ENCODE measurements around the gene KDM4C.

The KDM4C gene

DNA sequence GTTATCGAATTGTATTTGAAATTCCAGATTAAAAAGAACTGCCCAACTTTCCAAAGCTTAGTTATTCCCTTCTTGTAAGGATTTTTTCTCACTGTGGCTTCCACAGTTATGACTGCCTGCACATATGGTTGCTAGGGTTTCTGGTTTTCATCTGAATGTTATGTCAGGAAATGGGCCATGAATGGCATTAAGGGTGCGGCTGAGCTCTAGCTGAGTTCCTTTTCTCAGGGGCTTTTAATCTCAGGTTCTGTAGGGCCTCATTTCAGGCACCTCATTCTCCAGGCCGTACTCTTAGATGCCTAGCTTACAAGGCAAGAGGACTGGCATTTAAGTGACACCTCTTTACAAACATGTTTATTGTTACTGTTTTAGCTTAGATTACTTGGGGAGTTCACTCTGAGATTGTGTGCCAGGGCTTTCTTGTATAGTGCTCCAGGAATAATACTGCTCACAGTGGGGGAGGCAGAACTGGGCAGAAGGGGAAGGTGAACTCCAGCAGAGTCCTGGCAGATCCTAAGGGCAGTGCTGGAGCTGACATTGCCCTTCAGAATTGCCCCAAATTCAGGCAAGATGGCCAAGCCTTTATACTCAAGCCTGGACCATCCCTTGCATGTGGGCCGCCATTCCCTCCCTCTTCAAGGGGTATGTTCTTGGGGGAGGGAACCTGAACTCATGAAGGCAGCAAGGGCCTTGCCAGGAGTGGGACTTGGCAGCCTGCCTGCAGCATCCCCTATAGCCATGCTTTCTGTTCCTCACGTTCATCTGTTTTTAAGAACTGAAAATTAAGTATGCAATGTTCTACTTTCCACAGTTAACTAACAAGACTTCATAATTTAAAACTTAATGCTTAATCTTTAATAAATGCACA lies 111.5 kb downstream of the KDM4C start:
- no peak for DNase-seq (ENCODE audit: low read depth in 2 of 2)

DNA sequence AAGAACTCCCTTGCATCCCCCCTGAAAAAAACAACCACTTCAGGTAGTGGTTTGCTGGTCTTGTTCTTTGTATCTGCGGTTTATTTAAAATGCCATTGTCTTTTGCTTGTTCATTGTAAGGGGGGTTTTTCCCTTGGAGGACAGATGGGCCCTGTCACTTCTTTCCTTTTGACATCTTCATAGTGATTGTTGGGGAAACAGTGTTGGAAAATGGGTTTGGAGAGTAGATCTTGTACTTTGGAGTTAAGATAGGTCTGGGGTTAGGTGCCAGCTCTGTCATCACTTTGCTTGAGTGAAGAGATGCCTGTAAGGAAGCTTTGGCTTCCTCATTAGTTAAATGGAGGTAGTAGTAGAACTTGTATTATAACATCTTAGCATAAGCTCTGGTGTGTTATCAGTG lies 112.4 kb downstream of the KDM4C start:
- no peak for DNase-seq (ENCODE audit: low read depth in 2 of 2)

DNA sequence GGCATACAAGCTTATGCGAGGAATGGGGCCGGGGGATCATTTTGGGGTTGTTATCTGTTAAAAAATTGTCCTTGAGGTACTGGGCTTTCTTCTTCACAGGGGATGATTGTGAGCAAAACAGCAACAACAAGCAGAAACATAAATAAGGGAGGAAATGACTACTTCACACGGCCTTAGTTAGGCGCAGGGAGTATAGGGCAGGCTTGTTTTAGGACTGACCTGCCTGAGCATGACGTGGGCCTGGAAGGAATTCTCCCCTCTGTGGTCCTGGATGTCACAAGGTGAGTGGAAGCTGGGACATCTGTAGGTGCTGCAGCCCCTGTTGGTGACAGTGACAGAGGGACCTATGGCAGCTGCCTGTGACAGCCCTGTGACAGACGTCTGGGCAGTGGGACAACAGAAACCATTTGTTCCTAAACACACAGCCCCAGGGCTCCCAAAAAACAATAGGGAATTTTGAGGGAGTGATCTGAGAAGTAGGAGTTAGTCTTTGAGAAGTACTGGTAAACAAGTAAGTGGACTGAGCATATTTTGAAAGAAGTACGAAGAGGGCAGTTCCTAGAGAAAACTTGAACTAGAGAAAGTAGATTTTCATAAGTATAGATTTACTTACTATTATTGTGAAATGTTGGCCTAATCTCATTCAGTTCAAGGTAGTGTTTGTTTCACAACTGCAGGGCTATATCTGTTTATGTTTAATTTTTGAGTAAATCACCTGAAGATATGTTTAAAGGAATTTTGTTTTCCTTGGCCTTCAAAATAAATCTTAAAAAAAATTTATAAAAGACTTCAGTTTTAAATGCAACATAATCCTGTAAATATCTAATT lies 113.1 kb downstream of the KDM4C start:
- DNase-seq (ENCODE audit: low read depth in 2 of 2): no peak

DNA sequence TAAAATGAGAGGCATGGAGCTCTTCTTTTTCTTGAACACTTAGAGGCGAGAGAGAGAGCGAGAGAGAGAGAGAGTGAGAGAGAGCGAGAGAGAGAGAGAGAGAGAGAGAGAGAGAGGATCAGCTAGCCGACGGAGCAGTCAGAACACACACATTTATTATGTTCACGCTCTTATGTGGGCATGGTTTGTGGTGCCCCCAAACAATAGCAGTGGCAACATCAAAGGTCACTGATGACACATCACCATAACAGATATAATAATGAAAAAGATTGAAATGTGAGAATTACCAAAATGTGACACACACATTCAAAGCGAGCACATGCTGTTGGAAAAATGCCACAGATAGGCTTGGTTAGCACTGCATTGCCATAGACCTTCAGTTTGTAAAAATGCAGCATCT lies 116.1 kb downstream of the KDM4C start:
- DNase-seq (ENCODE audit: low read depth in 2 of 2): peak in 1 of 2 donors; percentile 3

DNA sequence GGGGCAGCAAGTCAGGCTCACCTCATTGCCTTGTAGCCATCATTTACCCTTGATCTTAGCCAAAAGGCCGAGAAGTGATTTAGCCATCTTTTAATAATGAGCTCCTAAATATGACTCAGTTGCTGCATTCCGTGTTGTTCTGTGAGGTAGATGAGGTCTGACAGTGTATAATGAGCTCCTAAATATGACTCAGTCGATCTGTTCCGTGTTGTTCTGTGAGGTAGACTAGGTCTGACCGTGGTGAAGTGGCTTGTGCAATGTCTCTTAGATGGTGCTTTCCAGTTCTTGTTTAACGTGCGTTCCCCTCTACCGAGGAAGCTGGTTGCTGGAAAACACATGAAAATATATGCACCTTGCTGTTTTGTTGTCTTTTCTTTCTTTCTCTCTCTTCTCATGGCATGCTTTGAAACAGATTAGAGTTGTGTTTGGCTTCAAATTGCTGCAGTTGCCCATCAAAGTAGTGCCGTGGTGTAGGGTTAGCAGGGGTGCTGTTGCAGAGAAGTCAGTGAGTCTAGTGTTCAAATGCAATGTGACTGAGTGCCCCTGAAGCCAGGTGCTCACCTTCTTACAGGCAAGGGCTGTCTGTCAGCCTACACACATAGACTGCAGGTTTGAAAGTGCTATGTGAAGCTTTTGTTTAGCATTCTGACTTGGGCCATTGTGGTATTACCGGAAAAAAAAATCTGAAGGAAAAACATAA lies 118.6 kb downstream of the KDM4C start:
- DNase-seq (ENCODE audit: low read depth in 2 of 2): no peak

DNA sequence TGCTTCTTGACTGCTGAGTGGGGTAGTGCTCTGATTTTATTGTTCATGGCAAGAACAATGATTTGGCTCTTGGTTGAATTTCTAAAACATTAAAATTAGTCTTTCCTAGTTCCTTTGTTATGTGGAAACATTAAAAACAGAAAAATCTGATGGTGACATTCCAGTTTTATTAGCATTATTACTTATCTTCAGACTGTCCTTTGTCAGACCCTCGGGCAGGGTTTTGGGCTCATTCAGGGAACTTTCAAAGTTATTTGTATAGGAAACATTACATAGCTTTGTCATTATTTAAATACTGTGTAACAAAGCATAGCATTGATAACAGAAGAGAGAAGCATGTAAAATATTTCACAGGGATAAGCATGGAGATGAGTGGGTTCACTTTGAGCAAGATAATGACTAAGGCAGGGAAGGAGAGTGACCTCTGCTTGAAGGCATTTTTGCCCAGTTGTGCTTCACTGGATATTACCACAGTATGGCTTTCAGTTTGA lies 119.9 kb downstream of the KDM4C start:
- DNase-seq (ENCODE audit: low read depth in 2 of 2): no peak

DNA sequence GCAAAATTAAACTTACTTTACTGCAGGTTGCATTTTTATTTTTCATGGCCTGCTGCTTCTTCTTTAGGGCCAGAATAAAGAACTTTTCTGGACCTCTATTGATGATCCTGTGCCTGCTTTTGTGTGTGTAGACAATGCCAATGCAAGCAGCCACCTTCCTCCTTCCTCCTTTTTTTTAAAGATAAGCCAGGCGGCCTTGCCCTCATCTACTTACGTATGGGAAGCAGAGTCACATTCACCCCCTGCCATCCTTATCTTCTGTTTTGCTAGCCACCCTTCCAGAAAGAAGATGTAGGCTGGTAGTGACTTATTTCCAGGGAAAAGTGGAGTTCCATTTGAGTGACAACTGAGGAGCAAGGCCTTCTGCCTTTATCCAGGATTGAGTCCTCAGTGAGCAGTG lies 122.9 kb downstream of the KDM4C start:
- DNase-seq (ENCODE audit: low read depth in 2 of 2): no peak

DNA sequence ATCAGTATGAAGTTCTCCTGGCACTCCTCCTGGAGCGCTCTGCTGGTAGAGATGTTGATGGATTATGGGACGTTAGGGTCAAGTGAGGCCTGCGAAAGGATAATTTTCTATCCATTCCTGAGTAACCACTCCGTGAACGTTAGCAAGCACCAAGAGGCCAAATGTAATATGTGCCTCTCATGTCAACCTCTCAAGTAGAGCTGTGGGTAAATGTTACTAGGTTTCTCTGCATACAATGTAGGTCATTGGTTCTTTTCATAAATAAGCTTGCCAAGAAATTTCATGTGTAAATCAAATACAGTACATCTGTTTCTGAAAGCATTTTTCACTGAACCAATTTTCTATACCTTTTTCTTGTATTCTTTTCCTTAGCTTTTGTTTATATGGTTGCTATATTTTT lies 126.3 kb downstream of the KDM4C start:
- DNase-seq (ENCODE audit: low read depth in 2 of 2): no peak

DNA sequence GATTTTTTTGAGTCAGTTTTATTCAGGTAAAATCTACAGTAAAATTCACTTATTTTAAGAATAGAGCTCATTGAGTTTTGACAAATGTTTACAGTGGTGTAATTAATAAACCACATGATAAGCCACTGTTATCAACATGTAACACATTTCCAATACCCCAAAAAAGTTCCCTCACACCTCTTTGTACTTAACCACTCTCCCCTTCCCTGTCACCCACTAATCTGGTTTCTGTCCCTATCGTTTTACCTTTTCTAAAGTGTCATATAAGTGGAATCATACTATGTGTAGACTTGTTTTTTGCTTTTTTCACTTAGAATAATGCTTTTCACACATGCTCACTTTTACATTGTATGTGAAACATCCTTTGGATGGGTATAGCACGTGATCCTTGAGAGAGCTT lies 127.2 kb downstream of the KDM4C start:
- no peak for DNase-seq (ENCODE audit: low read depth in 2 of 2)

DNA sequence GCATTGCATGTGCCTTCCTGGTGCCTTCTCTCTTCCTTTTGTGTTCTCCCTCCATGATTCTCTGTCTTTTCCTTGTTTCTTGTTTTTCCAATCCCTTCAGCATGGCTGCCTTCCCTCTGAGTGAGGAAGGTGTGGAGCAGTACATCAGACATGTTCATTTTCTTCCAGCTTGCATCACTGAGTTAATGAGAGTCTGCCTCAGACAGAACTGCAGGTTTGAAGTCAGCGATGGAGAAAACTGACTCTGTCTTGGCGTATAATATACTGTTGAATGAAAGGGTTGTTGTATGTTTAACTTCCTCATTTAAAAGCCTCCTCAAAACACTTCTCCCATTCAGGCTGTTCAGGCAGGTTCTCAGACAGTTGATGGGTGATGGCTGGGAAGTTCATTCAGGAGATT lies 129.3 kb downstream of the KDM4C start:
- DNase-seq (ENCODE audit: low read depth in 2 of 2): no peak

DNA sequence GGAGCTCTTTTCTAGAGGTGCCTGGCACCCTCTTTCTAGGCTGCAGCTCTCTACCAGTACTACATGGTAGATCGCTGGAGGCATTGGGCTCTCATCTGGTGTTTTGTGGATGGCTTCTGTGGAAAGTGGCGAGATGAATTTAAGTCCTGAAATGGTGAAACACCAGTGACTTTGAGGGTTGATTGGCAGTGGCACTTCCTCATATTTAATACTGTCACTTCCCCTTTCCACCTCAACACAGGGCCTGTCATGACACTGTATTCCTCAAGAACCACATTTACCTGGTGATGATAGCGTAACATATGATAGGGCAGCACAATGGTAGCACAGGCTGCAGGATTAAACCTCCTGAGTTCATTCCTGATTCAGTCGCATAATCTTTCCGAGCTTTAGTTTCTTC lies 132.1 kb downstream of the KDM4C start:
- no peak for DNase-seq (ENCODE audit: low read depth in 2 of 2)

DNA sequence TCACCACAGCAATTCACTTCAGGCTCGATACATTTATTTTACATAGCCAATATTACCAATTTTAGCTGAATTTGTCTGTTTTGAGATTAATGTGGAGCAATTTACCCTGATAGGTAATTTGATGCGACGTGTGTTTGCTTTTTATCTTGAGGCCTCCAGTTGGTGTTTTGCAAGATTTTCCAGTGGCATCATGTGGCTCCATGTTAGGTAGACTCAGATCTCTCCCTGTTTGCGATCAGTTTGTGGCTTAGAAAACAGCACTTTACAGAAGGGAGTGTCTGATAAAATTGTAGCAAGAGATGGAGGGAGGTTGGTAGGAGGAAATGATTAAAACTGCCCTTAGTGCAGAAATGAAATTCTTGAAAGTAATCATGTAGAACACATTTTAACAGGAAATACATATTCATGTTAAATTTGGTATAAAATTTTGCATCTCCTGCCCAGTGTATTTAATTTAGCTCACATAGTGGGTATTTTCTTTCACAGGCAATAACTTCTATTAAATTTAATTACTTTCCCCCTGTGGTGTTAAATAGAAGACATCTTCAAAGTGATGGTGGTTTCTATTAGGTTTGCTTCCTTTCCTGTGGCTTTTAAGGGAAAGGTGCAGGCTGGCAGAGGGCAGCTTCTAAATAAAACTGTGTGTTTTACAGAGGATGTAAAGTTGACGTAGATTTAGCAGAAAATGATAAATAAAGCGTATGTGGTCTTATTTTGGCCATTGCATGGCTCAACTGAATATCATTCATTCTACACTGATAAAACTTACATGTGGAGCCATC lies 135.8 kb downstream of the KDM4C start:
- DNase-seq (ENCODE audit: low read depth in 2 of 2): no peak

DNA sequence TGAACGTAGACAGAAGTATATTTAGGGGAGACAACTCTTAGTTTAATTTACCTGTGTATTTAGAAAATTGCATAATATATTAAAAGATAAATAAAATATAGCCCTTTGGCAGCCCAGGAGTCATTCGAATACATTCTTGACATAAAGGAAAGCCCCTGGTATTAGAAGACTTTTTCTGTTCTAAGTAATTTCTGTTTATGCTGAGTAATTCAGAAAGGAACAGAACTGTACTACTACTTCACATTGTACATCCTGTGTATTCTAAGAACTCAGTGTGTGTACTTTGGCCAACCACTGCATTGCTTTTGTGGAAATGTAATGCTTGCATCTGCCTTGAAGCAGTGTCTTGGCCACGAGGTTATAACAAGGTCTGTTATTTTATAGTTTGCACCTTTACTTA lies 136.4 kb downstream of the KDM4C start:
- DNase-seq (ENCODE audit: low read depth in 2 of 2): no peak

DNA sequence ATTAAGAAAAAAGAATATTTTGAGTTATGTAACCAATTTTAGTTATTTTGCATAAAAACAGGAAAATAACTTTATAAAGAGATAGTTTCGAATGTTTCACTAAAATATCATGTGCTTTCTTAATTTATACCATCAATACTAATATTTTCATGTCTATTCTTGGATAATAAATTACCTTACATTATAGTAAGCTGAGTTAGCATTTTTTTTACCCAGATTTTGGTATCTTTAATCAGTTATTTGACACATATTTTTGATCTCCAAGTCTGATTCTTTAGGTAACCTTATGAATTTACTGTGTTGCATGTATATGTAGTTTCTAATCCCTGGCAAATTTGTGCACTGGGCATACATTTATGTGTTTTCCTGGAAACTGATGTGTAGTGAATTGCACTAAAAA lies 138.0 kb downstream of the KDM4C start:
- DNase-seq (ENCODE audit: low read depth in 2 of 2): no peak

DNA sequence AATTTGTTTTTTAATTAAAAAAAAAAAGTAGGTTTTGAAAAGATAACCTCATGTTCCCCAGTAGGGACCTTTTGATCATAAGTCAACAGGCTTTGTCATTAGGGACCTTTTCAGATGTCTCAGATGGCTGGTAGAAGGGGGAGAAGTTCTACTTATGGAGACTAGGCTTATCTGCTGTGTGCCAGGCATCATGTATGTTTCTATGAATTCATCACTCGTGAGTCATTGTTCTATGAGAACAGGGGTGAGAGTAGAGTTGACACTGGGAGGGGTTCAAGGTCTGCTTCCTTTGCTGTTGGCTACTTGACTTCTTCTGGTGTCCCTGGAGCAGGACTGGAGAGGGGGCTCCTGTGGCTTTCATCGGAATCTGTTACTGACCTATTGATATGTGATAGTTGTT lies 138.8 kb downstream of the KDM4C start:
- DNase-seq (ENCODE audit: low read depth in 2 of 2): no peak

DNA sequence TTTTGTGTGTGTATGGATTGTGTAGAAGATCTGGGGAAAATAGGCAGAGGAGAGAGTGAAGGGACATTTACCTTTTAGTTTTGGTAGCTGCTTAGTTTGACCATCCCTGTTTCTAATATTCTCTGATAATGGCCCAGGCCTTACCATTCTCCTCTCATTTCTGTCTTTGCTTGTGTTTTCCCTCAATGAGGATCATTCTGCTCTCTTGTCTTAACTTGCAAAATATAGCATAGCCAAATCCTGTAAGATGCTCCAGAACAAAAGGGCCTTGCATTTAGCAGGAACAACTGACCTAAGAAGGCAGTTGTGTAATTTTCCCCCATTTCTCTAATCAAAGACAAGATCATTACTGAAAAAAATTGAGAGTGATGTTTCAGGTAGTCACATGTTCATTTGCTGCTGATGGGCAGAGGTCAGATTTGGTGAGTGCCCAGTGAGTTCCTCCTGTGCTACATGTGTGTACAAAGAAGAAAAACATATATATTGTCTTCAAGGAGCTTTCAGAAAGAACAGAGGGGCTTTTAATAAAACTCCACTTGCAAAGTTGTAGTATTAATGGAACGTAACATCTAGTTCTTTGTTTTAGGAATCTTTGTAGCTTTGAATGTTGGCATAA lies 139.5 kb downstream of the KDM4C start:
- no peak for DNase-seq (ENCODE audit: low read depth in 2 of 2)

DNA sequence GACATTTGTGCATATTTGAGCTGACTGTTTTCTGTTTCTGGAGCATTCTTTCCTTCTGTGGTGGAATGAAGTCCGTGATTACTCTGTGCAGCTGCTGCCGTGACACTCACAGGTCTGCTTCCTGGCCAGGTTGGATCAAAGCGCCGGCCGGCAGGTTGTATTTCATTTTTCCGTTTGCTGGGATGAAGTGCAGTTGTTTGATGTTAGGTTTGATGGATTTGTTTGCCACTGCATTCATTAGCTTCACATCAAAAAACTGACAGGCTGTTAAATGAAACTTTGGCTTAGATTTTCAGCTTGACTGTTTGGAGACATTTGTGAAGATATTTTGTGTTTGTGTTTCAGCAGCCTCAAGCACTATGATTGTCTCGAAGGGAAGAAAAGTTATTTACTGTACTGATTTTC lies 140.1 kb downstream of the KDM4C start:
- no peak for DNase-seq (ENCODE audit: low read depth in 2 of 2)

DNA sequence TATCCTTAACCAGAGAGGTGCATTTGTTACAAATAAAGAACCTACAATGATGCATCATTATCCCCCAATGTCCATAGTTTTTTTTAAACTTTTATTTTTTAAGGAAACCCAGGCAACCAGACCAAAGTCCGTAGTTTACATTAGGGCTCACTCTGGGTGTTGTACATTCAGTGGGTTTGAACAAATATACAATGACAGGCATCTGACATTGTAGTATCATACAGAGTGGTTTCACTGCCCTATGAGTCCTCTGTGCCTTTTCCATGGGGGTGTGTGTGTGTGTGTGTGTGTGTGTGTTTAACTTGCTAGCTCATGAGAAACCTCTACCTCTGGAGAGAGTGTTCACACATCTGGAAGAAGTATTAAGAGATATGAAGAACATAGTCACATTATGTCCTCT lies 141.5 kb downstream of the KDM4C start:
- no peak for DNase-seq (ENCODE audit: low read depth in 2 of 2)

DNA sequence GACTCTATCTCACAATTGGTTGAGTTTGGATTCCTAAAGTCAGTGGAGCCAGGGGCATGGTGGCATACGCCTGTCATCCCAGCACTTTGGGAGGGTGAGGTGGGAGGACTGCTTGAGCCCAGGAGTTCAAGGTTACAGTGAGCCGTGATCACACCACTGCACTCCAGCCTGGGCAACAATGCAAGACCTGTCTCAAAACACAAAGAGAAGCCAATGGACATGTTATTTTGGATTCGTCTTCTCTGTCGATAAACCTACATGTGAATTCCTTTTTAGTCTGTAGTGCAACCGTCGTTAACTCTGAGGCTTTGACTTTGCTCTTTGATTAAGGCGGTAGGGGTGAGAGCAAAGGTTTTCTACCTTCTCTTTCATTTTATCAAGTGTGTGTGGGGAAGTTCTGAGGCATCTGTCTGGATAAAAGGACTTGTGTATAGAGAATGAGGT lies 142.7 kb downstream of the KDM4C start:
- DNase-seq (ENCODE audit: low read depth in 2 of 2): no peak

DNA sequence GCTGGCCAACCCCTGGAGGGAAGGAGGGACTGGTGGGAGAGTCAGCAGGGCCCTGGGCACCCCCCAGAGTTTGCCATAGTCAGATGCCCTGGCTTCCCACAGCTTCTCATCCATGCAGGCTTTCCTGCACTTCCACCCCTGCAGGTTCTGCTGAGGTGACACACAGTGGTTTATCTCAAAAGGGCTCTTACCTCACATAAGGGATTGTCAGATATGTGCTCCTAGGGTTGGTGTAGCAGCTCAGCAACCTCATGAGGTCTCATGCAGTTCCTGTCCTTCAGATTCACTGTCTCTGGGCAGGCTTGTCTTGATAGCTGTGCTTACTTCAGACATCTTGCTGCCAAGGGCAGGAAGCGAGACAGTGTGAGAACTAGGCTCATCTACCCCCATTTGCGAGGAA lies 143.4 kb downstream of the KDM4C start:
- DNase-seq (ENCODE audit: low read depth in 2 of 2): no peak

DNA sequence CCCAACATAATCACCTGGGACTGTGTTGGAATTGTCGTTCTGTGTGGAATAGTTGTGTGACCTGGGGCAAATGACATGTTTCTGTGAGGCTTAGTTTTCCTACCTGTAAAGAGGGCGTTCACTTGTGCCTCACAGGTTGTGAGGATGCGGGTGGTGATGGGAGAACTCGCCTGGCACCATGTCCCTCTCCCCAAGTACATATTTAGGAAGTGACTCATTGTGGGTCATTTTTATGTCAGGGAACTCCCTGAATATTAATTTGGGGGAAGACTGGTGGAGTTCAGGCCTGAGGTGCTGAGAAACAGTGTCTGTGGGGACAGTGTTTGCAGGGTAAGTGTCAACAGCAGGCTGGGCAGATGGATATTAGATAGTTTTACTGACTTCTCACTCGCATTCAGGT lies 144.7 kb downstream of the KDM4C start:
- no peak for DNase-seq (ENCODE audit: low read depth in 2 of 2)

All from stimulated activated CD8-positive, alpha-beta memory T cell treated with anti-CD3 and anti-CD28 coated beads, Interleukin-2, amount 100 ng/mL, for 1 hour (primary cell).